NT2/D1 (cell line): ENCODE data around the gene CCDC171.

Experiments
- SUZ12 ChIP-seq: IDR thresholded peaks from 2 replicates; pipeline ENCODE4 v1.6.1; 2011; ENCODE audit not compliant: insufficient read length, insufficient read depth; ENCODE audit errors: extremely low read depth
- YY1 ChIP-seq: IDR thresholded peaks from 2 replicates; pipeline ENCODE4 v1.6.1; 2011; ENCODE audit not compliant: insufficient read length, insufficient read depth
- ZNF274 ChIP-seq: IDR thresholded peaks from 2 replicates; pipeline ENCODE4 v1.6.1; 2011; ENCODE audit warnings: mild to moderate bottlenecking, low read depth, low read length

- no peak for TF ChIP-seq ZNF274
- TF ChIP-seq YY1, result no peak
- TF ChIP-seq SUZ12, result no peak
These were observed 27.9 kb upstream of the CCDC171 start for GRCh38 chr9:15524845-15525455.
